Measurements from ENCODE around the gene AXIN1. TPM values are rescaled to one million over a fixed set of nuclear protein-coding genes. Genes with fewer than 3 reads are reported as not detected.

AXIN1 gene
- polyA plus RNA-seq, 2 of the 4 experiments (the other 2 are of a cell fraction): 8.7 to 19.3 TPM

- no peak overlapping the region for H3K4me2 ChIP-seq
- TF ChIP-seq MYC (IDR thresholded peaks at IDR 0.05; ENCODE audit: borderline replicate concordance, low read length) (no peak), MAZ (IDR thresholded peaks at IDR 0.05; ENCODE audit: borderline replicate concordance, low read depth, low read length) (no peak), ESRRA (IDR thresholded peaks at IDR 0.05; ENCODE audit: borderline replicate concordance, low read length) (no peak), CBX8 (IDR thresholded peaks at IDR 0.05) (no peak), RCOR1 (IDR thresholded peaks at IDR 0.05; ENCODE audit: low read depth, low read length) (no peak), JUN (IDR thresholded peaks at IDR 0.05) (no peak), HEYL (CRISPR knock-in tag; IDR thresholded peaks at IDR 0.05) (no peak), ZFP36 (IDR thresholded peaks at IDR 0.05; ENCODE audit: borderline replicate concordance, partially characterized antibody) (no peak), BHLHE40 (IDR thresholded peaks at IDR 0.05; ENCODE audit: low read depth, low read length) (no peak), HDAC2 (IDR thresholded peaks at IDR 0.05) (no peak), CBX2 (IDR thresholded peaks at IDR 0.05; ENCODE audit: borderline replicate concordance, low read depth) (no peak), ELK1 (IDR thresholded peaks at IDR 0.05; ENCODE audit: low read depth, low read length) (no peak), RARB (CRISPR knock-in tag; IDR thresholded peaks at IDR 0.05) (no peak), KDM5A (IDR thresholded peaks at IDR 0.05) (no peak), POLR2AphosphoS2 (conservative IDR thresholded peaks at IDR 0.05; ENCODE audit: low read length) (no peak), BCL3 (IDR thresholded peaks at IDR 0.05) (no peak), JUNB (IDR thresholded peaks at IDR 0.05) (no peak), RFX5 (IDR thresholded peaks at IDR 0.05) (no peak), ZSCAN20 (CRISPR knock-in tag; IDR thresholded peaks at IDR 0.05) (no peak)
- no peak for ATAC-seq
- ChIA-PET CTCF (interaction anchor here (0.8 to 1.2 kb wide), 4 partner anchors 9 to 186 kb away, joined by 3 to 6 read pairs (median 3); no protein-coding TSS in a partner anchor), POLR2A (no interaction called here)
- no peaks in the 10 kb centered on the region for H3K4me1 ChIP-seq
- no peaks in the 10 kb centered on the region for H3K9me3 ChIP-seq
- no peak for FAIRE-seq
- no peak for DNase-seq (ENCODE audit: low read depth in 1 of 2, low spot score in 1 of 2)
- 97% methylated on average over 19 of the region's 32 CpGs for WGBS (ENCODE audit: missing lambda C conversion rate)
- no peak overlapping the region for H3K4me3 ChIP-seq
- H3K27ac ChIP-seq: no peak overlapping the region
Observed at GRCh38 chr16:293043-293775, 59.3 kb downstream of the AXIN1 start.

DNA sequence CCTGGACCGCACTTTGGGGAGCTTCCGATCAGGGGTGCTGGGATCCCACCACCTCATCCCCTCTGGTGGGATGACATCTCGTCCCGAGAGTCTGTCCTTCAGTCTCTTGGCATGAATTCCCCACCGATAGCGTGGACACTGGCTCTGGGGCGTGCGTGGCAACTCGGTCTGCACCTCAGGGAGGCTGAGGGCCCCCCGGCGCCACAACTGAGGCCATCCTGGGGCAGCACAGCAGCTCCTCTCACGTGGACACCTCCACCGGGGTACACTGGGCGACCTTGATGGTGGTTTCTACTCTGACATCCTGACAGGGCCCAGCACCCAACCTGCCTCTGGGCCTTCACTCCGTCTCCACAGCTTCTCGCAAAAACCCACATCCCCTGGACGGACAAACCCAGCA is 61.0 kb downstream of the AXIN1 start:
- 85% methylated on average over 16 of the region's 17 CpGs for WGBS (ENCODE audit: missing lambda C conversion rate)
- ATAC-seq (no peak), FAIRE-seq (no peak), DNase-seq (ENCODE audit: low read depth in 1 of 2, low spot score in 1 of 2) (no peak)
- TF ChIP-seq RARB (CRISPR knock-in tag; IDR thresholded peaks at IDR 0.05) (no peak), RNF2 (IDR thresholded peaks at IDR 0.05; ENCODE audit: borderline replicate concordance, low read depth) (no peak), ELK1 (IDR thresholded peaks at IDR 0.05; ENCODE audit: low read depth, low read length) (no peak), CHD4 (IDR thresholded peaks at IDR 0.05; ENCODE audit: borderline replicate concordance) (no peak), CEBPB (IDR thresholded peaks at IDR 0.05) (no peak), JUNB (IDR thresholded peaks at IDR 0.05) (no peak), RCOR1 (IDR thresholded peaks at IDR 0.05; ENCODE audit: low read depth, low read length) (no peak), NPAS2 (CRISPR knock-in tag; IDR thresholded peaks at IDR 0.05; ENCODE audit: borderline replicate concordance) (no peak)
- TF ChIP-seq, protein P1, sequence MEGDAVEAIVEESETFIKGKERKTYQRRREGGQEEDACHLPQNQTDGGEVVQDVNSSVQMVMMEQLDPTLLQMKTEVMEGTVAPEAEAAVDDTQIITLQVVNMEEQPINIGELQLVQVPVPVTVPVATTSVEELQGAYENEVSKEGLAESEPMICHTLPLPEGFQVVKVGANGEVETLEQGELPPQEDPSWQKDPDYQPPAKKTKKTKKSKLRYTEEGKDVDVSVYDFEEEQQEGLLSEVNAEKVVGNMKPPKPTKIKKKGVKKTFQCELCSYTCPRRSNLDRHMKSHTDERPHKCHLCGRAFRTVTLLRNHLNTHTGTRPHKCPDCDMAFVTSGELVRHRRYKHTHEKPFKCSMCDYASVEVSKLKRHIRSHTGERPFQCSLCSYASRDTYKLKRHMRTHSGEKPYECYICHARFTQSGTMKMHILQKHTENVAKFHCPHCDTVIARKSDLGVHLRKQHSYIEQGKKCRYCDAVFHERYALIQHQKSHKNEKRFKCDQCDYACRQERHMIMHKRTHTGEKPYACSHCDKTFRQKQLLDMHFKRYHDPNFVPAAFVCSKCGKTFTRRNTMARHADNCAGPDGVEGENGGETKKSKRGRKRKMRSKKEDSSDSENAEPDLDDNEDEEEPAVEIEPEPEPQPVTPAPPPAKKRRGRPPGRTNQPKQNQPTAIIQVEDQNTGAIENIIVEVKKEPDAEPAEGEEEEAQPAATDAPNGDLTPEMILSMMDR (IDR thresholded peaks at IDR 0.05): no peak
- TF ChIP-seq, protein P2, sequence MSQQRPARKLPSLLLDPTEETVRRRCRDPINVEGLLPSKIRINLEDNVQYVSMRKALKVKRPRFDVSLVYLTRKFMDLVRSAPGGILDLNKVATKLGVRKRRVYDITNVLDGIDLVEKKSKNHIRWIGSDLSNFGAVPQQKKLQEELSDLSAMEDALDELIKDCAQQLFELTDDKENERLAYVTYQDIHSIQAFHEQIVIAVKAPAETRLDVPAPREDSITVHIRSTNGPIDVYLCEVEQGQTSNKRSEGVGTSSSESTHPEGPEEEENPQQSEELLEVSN (IDR thresholded peaks at IDR 0.05; ENCODE audit: borderline replicate concordance, low read depth): no peak
- TF ChIP-seq, protein P3, sequence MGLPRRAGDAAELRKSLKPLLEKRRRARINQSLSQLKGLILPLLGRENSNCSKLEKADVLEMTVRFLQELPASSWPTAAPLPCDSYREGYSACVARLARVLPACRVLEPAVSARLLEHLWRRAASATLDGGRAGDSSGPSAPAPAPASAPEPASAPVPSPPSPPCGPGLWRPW (IDR thresholded peaks at IDR 0.05): no peak
- ChIA-PET CTCF (interaction anchor here (0.9 kb wide), 1 partner anchor 58 kb away, joined by 3 read pairs; no protein-coding TSS in a partner anchor), POLR2A (no interaction called here)
- Histone ChIP-seq H3K27ac (no peak overlapping the region), H3K9me3 (no peaks in the 10 kb centered on the region), H3K4me1 (0 out of 3 replicates have a peak, but pooled peaks cover 2% of the 10 kb centered on the region), H3K4me3 (no peak overlapping the region), H3K4me2 (no peak overlapping the region)
